Panc1 (cell line): ENCODE data around the gene MYO18B. TPM values are rescaled to one million over a fixed set of nuclear protein-coding genes. Genes with fewer than 3 reads are reported as not detected.

Source experiments
- ATAC-seq: fragments of 200-7000 bp; cut with Tn5 transposase; 2 replicates; pipeline ENCODE4 v1.9.1; 2020; ENCODE audit warnings: mild to moderate bottlenecking, moderate library complexity
- BruUV-seq: library from RNA; stranded (reverse); fragments of 400-500 nt; replicated peaks from 2 replicates; lab custom pipeline; 2021; lab: Mats Ljungman, UMichigan
- CTCF ChIA-PET: fragments of 300-600 bp; sonication (Branson Sonifier 250); formaldehyde crosslinking; loops from one replicate; lab custom pipeline; 2022; ENCODE audit warnings: antibody characterized with exemption; lab: Charles Lee
- POLR2A ChIA-PET: fragments of 300-600 bp; sonication (Branson Sonifier 250); formaldehyde crosslinking; loops from one replicate; lab custom pipeline; 2022; ENCODE audit warnings: antibody characterized with exemption; lab: Charles Lee
- DNase-seq: peaks from one replicate; pipeline ENCODE4 v3.0.0-alpha.2; 2010; ENCODE audit warnings: low read depth, low spot score
- H3K27ac ChIP-seq: 2 replicates; pipeline ENCODE4 v1.5.1; 2011; ENCODE audit warnings: mild to moderate bottlenecking, low read length, inconsistent platforms
- H3K27me3 ChIP-seq: fragments of 200-500 bp; sonication (Bioruptor generic); 2 replicates; pipeline ENCODE4 v1.6.0; 2014; ENCODE audit warnings: low read length, inconsistent platforms; ENCODE audit not compliant: control insufficient read depth, insufficient read depth
- H3K36me3 ChIP-seq: fragments of 200-500 bp; sonication (Bioruptor generic); 2 replicates; pipeline ENCODE4 v1.5.1; 2014; ENCODE audit warnings: inconsistent platforms, mild to moderate bottlenecking, low read length, moderate library complexity; ENCODE audit not compliant: control insufficient read depth, insufficient read depth
- H3K4me1 ChIP-seq: 2 replicates; pipeline ENCODE4 v1.5.1; 2011; ENCODE audit warnings: inconsistent platforms, mild to moderate bottlenecking, low read length, moderate library complexity; ENCODE audit not compliant: control insufficient read depth, insufficient read depth
- H3K4me3 ChIP-seq, 2 experiments: 2 replicates each; pipeline ENCODE4 v1.5.1; 2011 to 2012; ENCODE audit warnings: low read depth in 2 of 2, low read length in 2 of 2, mild to moderate bottlenecking in 2 of 2, inconsistent platforms in 1 of 2, moderate library complexity in 1 of 2
- H3K9me3 ChIP-seq: fragments of 200-500 bp; sonication (Bioruptor generic); 2 replicates; pipeline ENCODE4 v1.5.1; 2014; ENCODE audit warnings: low read depth, mild to moderate bottlenecking, inconsistent platforms, low read length, moderate library complexity; ENCODE audit not compliant: control insufficient read depth, insufficient read depth
- POLR2AphosphoS5 ChIP-seq: IDR thresholded peaks from 2 replicates; pipeline ENCODE4 v1.6.1; 2012; ENCODE audit warnings: mild to moderate bottlenecking, low read depth, low read length, moderate library complexity
- REST ChIP-seq, 2 experiments: IDR thresholded peaks; 2 replicates each; pipeline ENCODE4 v1.6.1; 2011 to 2012; ENCODE audit warnings: low read depth in 2 of 2, control low read depth in 1 of 2, low read length in 1 of 2, mild to moderate bottlenecking in 1 of 2, moderate library complexity in 1 of 2; ENCODE audit not compliant: insufficient read depth in 1 of 2
- SIN3A ChIP-seq: IDR thresholded peaks from 2 replicates; pipeline ENCODE4 v1.6.1; 2012; ENCODE audit warnings: low read depth, mild to moderate bottlenecking, low read length, moderate library complexity, borderline replicate concordance; ENCODE audit not compliant: insufficient read depth
- TCF7L2 ChIP-seq: IDR thresholded peaks from 2 replicates; pipeline ENCODE4 v1.6.1; 2011; ENCODE audit warnings: mild to moderate bottlenecking, low read depth, low read length, inconsistent platforms
- in situ Hi-C: cut with HindIII; loops from 2 replicates; pipeline ENCODE4 v1.10.0; 2016; ENCODE audit warnings: low sequenced_read_pairs, low pct_unique_long_range_greater_than_20kb
- intact Hi-C: fragments of 100-400 bp; cut with micrococcal nuclease; formaldehyde crosslinking; loops from one replicate; pipeline ENCODE4 v1.10.0; 2022; ENCODE audit not compliant: unreplicated experiment
- total RNA-seq: library from RNA; stranded (reverse); gene quantifications from one replicate; pipeline ENCODE4 v1.2.1, GENCODE V29; 2021; ENCODE audit not compliant: unreplicated experiment
- TF ChIP-seq, protein P1 (sequence below): fragments of 450-650 bp; IDR thresholded peaks from 2 replicates; pipeline ENCODE4 v1.5.1; 2017; ENCODE audit warnings: mild to moderate bottlenecking

The MYO18B gene
- total RNA-seq, 1 experiment from 2014 or later: not detected

- in situ Hi-C loops: no loop called here
- BruUV-seq: no TSS peak
- Histone ChIP-seq H3K36me3 (no peaks in the 10 kb centered on the region), H3K27me3 (no peaks in the 10 kb centered on the region; the same call in 1 of the 2 replicates), H3K4me3 (no peak overlapping the region), H3K4me1 (no peaks in the 10 kb centered on the region), H3K27ac (no peak overlapping the region), H3K9me3 (no peaks in the 10 kb centered on the region)
- intact Hi-C loops: no loop called here
- TF ChIP-seq REST (IDR thresholded peaks at IDR 0.05; ENCODE audit: insufficient read depth in 1 of 2, low read depth in 2 of 2, low read length in 1 of 2) (no peak), SIN3A (no peak), TCF7L2 (no peak), POLR2AphosphoS5 (no peak)
- TF ChIP-seq, protein P1, sequence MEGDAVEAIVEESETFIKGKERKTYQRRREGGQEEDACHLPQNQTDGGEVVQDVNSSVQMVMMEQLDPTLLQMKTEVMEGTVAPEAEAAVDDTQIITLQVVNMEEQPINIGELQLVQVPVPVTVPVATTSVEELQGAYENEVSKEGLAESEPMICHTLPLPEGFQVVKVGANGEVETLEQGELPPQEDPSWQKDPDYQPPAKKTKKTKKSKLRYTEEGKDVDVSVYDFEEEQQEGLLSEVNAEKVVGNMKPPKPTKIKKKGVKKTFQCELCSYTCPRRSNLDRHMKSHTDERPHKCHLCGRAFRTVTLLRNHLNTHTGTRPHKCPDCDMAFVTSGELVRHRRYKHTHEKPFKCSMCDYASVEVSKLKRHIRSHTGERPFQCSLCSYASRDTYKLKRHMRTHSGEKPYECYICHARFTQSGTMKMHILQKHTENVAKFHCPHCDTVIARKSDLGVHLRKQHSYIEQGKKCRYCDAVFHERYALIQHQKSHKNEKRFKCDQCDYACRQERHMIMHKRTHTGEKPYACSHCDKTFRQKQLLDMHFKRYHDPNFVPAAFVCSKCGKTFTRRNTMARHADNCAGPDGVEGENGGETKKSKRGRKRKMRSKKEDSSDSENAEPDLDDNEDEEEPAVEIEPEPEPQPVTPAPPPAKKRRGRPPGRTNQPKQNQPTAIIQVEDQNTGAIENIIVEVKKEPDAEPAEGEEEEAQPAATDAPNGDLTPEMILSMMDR: no peak
- ATAC-seq: no peak
- POLR2A ChIA-PET: no interaction called here
- CTCF ChIA-PET: no interaction called here
- no peak for DNase-seq
Measured at GRCh38 chr22:25852223-25852622, 110.2 kb downstream of the MYO18B start.

DNA sequence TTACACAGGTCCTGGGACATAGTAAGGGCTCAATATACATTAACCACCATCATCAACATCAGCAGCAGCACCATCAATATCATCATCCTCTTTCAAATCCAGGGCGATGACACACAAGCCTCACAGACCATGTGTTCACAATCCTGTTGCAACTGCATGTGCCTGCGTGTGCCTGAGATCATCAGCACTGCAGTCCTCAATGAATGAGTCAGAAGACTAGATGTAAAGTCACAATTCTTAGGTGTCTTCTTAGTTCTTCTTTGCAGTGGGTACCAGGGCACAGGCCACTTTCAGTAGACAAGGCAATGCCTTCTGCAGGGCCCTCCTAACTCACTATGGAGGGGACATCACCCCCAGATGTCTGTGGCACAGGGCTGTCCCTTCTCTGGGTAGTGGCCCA lies 111.1 kb downstream of the MYO18B start:
- no TSS peak for BruUV-seq
- Histone ChIP-seq H3K36me3 (no peaks in the 10 kb centered on the region), H3K27me3 (no peaks in the 10 kb centered on the region; the same call in 1 of the 2 replicates), H3K4me1 (no peaks in the 10 kb centered on the region), H3K9me3 (no peaks in the 10 kb centered on the region), H3K4me3 (no peak overlapping the region), H3K27ac (no peak overlapping the region)
- in situ Hi-C loops (no loop called here), intact Hi-C loops (no loop called here)
- CTCF ChIA-PET: no interaction called here
- ATAC-seq (no peak), DNase-seq (no peak)
- POLR2A ChIA-PET: no interaction called here
- TF ChIP-seq, protein P1: no peak
- TF ChIP-seq POLR2AphosphoS5 (no peak), REST (IDR thresholded peaks at IDR 0.05; ENCODE audit: insufficient read depth in 1 of 2, low read depth in 2 of 2, low read length in 1 of 2) (no peak), TCF7L2 (no peak), SIN3A (no peak)
